Right renal cortex interstitium (tissue), 3 donors: ENCODE results near the gene PRDM16. TPM values are rescaled to one million over a fixed set of nuclear protein-coding genes. Genes with fewer than 3 reads are reported as not detected.

Experiments
- DNase-seq, 3 donors: peaks; one replicate each; pipeline ENCODE4 v3.0.0-alpha.2; 2013; ENCODE audit warnings: low read depth in 3 of 3, low spot score in 2 of 3
- polyA plus RNA-seq, 3 donors: library from polyadenylated mRNA; unstranded; fragments of 120-200 nt; gene quantifications; one replicate each; pipeline ENCODE4 v1.2.1, GENCODE V29; 2013; ENCODE audit not compliant: insufficient read length in 3 of 3

Gene PRDM16
- polyA plus RNA-seq, 3 donors = 4.8 to 6.6 (median 6.4) TPM

DNA sequence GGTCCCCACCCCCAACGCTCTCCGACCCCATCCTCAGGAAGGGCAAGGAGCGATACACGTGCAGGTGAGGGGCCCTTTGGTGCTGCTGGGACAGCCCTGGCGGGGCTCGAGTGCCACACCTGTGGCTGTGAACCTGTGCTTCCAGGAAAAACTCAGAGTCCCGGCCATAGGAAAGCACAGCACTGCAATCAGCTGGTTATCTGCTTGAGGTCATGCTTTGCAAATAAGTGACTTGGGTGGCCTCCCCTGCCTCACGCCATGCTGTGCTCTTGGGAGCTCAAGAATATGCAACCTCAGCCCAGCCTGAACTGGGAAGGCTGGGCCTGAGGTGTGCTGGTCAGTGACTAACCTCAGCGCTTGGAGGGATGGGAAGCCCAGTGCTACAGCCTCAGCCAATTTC, 348.9 kb downstream of the PRDM16 start:
- DNase-seq = no peak

- DNase-seq = no peak
Measured at GRCh38 chr1:3418600-3418999, 349.6 kb downstream of the PRDM16 start.

- DNase-seq = no peak
Measured at GRCh38 chr1:3419415-3420204, 350.6 kb downstream of the PRDM16 start.

GRCh38 chr1:3420218-3420951, 351.4 kb downstream of the PRDM16 start:
- no peak for DNase-seq

- no peak for DNase-seq
Measured at GRCh38 chr1:3422638-3423037, 353.6 kb downstream of the PRDM16 start.

DNA sequence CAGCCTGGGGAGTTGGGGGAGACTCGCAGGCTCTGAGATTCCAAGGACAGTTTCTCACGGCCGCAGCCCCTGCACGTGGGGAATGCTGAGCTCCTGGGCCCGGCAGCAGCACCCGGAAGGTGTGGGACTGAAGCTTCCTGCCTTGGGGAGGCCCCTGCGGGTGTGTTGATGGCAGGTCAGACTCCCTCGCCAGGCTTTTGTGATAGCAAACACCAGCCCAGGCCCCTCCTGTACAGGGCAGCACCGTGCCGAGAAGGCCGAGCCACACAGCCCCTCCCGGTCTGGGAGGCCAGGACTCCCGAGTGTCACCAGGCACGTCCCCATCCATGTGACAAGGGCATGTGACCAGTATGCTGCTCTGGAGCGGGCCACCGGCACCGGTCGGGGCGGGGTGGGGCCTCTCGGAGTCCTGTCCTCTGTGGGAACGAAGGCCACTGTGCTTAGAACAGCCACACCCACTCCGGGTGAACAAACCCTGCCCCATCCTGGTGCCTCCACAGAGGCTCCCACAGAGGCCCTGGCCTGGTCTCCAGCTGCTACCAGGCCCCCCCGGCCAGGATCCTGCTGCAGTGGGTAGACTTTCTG, 354.3 kb downstream of the PRDM16 start:
- DNase-seq = no peak

- DNase-seq = no peak
Measured at GRCh38 chr1:3423896-3424611, 355.1 kb downstream of the PRDM16 start.

DNA sequence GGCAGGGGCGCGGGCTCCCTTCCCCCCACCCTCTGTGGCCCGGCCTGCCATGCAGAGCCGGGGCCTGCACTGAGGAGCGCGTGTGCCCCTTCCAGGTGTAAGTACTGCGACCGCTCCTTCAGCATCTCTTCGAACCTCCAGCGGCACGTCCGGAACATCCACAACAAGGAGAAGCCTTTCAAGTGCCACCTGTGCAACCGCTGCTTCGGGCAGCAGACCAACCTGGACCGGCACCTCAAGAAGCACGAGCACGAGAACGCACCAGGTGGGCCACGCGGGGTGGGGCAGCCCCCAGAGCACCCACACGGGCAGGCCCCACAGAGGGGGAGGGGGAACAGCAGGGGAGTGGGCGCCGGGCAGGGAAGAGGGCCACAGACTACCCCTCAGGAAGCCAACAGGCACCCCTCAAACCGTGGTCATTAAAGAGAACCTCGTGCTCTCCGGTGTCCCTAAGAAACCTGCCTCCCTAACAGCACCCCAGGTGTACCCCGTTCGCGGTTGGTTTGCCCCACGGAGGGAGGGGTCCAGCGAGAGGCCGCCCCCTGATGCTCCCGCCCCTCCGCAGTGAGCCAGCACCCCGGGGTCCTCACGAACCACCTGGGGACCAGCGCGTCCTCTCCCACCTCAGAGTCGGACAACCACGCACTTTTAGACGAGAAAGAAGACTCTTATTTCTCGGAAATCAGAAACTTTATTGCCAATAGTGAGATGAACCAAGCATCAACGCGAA, 356.6 kb downstream of the PRDM16 start:
- no peak for DNase-seq

- DNase-seq = no peak
Measured at GRCh38 chr1:3426956-3427535, 358.0 kb downstream of the PRDM16 start.

DNA sequence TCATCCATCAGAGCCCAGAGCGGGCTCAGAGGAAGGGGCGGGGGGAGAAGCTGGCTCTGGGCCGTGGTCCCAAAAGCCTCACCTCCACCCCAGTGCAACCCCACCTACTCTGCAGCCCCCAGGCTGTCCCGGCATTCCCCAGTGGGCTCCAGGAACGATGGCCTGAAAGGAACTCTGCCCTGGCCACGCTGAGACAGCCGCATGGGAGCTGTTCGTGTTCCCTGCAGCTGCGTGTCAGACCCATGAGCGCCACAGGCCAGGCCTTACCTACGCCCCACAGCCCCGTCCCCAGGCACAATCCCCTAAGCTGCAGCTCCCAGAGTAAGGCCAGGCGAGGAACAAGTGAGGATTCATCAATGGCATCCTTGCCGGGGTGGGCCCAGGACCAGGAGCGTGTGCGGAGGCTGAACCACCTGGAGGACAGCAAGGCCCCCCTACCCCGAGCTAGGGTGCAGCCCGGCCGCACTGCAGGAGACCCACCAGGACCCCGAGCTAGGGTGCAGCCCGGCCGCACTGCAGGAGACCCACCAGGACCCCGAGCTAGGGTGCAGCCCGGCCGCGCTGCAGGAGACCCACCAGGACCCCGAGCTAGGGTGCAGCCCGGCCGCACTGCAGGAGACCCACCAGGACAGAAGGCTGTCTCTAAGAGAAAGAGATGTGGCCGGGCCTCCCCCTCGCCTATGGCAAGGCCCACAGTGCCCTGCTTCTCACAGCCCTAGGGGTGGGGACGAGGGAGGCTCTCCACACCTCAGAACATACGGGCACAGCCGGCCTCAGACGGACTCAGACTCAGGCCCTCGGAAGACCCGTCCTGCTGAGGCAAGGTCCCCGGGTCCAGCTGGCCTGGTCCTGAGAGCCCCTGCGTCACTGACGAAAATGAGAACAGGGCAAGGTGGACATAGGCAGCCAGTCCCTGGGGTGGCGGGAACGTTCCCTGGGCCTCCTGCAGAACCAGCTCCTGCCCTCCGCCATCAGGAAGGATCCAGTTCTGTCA, 359.0 kb downstream of the PRDM16 start:
- DNase-seq = no peak

DNA sequence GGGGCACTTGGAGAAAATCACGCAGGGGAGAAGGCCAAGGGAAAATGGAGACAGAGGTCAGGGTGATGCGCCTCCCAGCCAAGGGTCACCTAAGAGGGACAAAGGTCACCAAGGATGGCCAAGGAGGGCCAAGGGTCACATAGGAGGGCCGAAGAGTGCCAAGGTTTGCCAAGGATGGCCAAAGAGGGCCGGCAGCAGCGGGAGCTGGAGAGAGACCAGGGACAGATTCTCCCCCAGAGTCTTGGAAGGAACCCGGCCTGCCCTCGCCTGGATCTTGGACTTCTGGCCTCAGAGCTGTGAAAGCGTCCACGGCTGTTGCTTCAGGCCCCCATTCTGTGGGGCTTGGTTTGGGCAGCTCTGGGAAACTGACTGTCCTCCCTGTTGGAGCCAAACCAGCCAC, 359.9 kb downstream of the PRDM16 start:
- no peak for DNase-seq

GRCh38 chr1:3429320-3429719, 360.3 kb downstream of the PRDM16 start:
- no peak for DNase-seq

GRCh38 chr1:3429766-3430165, 360.8 kb downstream of the PRDM16 start:
- no peak for DNase-seq

- no peak for DNase-seq
Measured at GRCh38 chr1:3430406-3430805, 361.4 kb downstream of the PRDM16 start.

DNA sequence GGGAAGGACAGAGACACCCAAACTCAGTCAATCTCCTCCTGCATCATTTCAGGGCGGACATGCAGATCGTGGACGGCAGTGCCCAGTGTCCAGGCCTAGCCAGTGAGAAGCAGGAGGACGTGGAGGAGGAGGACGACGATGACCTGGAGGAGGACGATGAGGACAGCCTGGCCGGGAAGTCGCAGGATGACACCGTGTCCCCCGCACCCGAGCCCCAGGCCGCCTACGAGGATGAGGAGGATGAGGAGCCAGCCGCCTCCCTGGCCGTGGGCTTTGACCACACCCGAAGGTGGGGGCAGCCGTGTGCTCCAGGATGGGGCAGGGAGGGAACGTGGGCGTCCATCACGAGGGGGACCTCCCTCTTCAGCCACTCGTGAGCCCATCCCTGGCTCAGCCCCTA, 361.8 kb downstream of the PRDM16 start:
- no peak for DNase-seq

GRCh38 chr1:3431266-3431665, 362.3 kb downstream of the PRDM16 start:
- no peak for DNase-seq

- DNase-seq = no peak
Measured at GRCh38 chr1:3431686-3432085, 362.7 kb downstream of the PRDM16 start.

GRCh38 chr1:3432306-3432705, 363.3 kb downstream of the PRDM16 start:
- no peak for DNase-seq

DNA sequence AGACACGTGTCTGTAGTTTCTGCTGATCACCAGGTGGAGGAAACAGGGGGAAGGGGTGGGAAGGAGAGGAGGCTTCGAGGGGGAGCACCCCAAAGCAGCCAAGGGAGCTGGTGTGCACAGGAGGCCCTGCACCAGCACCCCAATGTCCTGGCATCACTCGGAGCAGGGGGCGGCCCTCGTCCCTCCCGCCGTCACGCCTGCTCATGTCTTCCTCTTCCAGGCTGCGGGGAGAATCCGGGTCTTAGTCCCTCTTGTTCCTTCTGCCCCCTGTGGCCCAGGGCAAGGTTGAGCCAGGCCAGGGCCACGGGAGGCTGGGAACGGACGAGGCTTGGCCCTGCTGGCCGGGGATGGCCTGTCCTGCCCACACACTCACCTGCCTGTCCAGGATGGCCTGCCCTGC, 364.1 kb downstream of the PRDM16 start:
- no peak for DNase-seq
